ENCODE measurements around the gene SLC38A6.

- TF ChIP-seq CTCF (conservative IDR thresholded peaks at IDR 0.05; ENCODE audit: low read length), result no peak
- TF ChIP-seq EZH2phosphoT487 (IDR thresholded peaks at IDR 0.05; ENCODE audit: borderline replicate concordance), result no peak
These were observed 83.8 kb downstream of the SLC38A6 start for GRCh38 chr14:61064856-61065255.

Measured in Loucy (cell line).